ENCODE measurements around the gene MCCD1.
A peak's percentile ranks its signal among the peaks of the same experiment; 100 is the strongest.
"Not testable (repeated sequence)": the region's sequence is repeated elsewhere in the genome, so short reads cannot be mapped to it uniquely, and the experiment has no call there.

The MCCD1 gene

GRCh38 chr6:31544676-31545075 is 15.9 kb downstream of the MCCD1 start:
- no peak for DNase-seq

- no peak for DNase-seq
Observed at GRCh38 chr6:31545291-31545690, 16.5 kb downstream of the MCCD1 start.

- peak; percentile 96 for DNase-seq
Observed at GRCh38 chr6:31546339-31546957, 17.7 kb downstream of the MCCD1 start, which contains the start of gene ATP6V1G2. Gene ATP6V1G2 (minus strand): TSS chr6:31546608. CDS start chr6:31546559, 49 bp downstream.

GRCh38 chr6:31546958-31547726 is 18.4 kb downstream of the MCCD1 start, which contains the start of gene NFKBIL1:
Gene NFKBIL1 (plus strand): TSS chr6:31547608. CDS start chr6:31547695, 87 bp downstream.
- DNase-seq = peak; percentile 98

GRCh38 chr6:31547727-31548543 is 19.2 kb downstream of the MCCD1 start:
- DNase-seq = no peak

- no peak for DNase-seq
Observed at GRCh38 chr6:31548544-31548873, 19.7 kb downstream of the MCCD1 start.

- DNase-seq = not testable (repeated sequence)
Observed at GRCh38 chr6:31551371-31551770, 22.6 kb downstream of the MCCD1 start.

- no peak for DNase-seq
Observed at GRCh38 chr6:31556307-31556706, 27.5 kb downstream of the MCCD1 start.

GRCh38 chr6:31557443-31558317 is 28.9 kb downstream of the MCCD1 start:
- DNase-seq = no peak

- no peak for DNase-seq
Observed at GRCh38 chr6:31558318-31558625, 29.5 kb downstream of the MCCD1 start.

GRCh38 chr6:31558631-31559500 is 30.1 kb downstream of the MCCD1 start:
- DNase-seq = no peak

GRCh38 chr6:31559606-31559957 is 30.8 kb downstream of the MCCD1 start:
- no peak for DNase-seq

GRCh38 chr6:31559958-31560696 is 31.4 kb downstream of the MCCD1 start:
- DNase-seq = no peak

- DNase-seq = no peak
Observed at GRCh38 chr6:31560697-31561058, 31.9 kb downstream of the MCCD1 start.

GRCh38 chr6:31567531-31568370 is 39.0 kb downstream of the MCCD1 start:
- no peak for DNase-seq

GRCh38 chr6:31568537-31568961 is 39.8 kb downstream of the MCCD1 start:
- DNase-seq = no peak

GRCh38 chr6:31569861-31570536 is 41.2 kb downstream of the MCCD1 start:
- DNase-seq = no peak

- no peak for DNase-seq
Observed at GRCh38 chr6:31572041-31572911, 43.5 kb downstream of the MCCD1 start, which contains the start of gene LTA. Gene LTA (plus strand): TSS chr6:31572289. CDS start chr6:31572743, 454 bp downstream.
